Activated T-cell treated with anti-CD3 and anti-CD28 coated beads, Interleukin-2, amount 50 U/mL, for 72 hours (primary cell): ENCODE measurements around the gene IGHMBP2. TPM values are rescaled to one million over a fixed set of nuclear protein-coding genes. Genes with fewer than 3 reads are reported as not detected.

ENCODE experiments used
- ATAC-seq, 2 donors: fragments of 150-1000 bp; cut with Tn5 transposase; replicated peaks in 1 of 2; 2 replicates each; pipeline ENCODE4 v1.10.0; 2021; ENCODE audit warnings: moderate library complexity in 2 of 2, mild to moderate bottlenecking in 1 of 2
- DNase-seq, 2 donors: peaks; one replicate each; pipeline ENCODE4 v3.0.0; 2021 to 2022; ENCODE audit warnings: mixed read lengths in 1 of 2
- H3K27ac Mint-ChIP-seq: one replicate; pipeline ENCODE4 v1.8.0; 2022; ENCODE audit warnings: mild to moderate bottlenecking, moderate library complexity, mixed read lengths
- H3K27me3 Mint-ChIP-seq: one replicate; pipeline ENCODE4 v1.8.0; 2022; ENCODE audit warnings: low read depth, mixed read lengths
- H3K36me3 Mint-ChIP-seq, 2 donors: one replicate each; pipeline ENCODE4 v1.8.0; 2022; ENCODE audit warnings: mixed read lengths in 2 of 2, mild to moderate bottlenecking in 1 of 2; ENCODE audit not compliant: insufficient read depth in 2 of 2
- H3K4me1 Mint-ChIP-seq: one replicate; pipeline ENCODE4 v1.8.0; 2022; ENCODE audit warnings: low read depth, mixed read lengths
- H3K4me3 Mint-ChIP-seq, 2 donors: one replicate each; pipeline ENCODE4 v1.8.0; 2022; ENCODE audit warnings: mild to moderate bottlenecking in 2 of 2, mixed read lengths in 2 of 2, moderate library complexity in 2 of 2
- H3K9me3 Mint-ChIP-seq, 2 donors: one replicate each; pipeline ENCODE4 v1.8.0; 2022; ENCODE audit warnings: mixed read lengths in 2 of 2
- total RNA-seq, 2 donors: library from RNA; stranded (reverse); gene quantifications; one replicate each; pipeline ENCODE4 v1.2.3, GENCODE V29; 2022

Gene IGHMBP2
- total RNA-seq, 2 donors from 2014 or later = 29.2 to 40.6 TPM

GRCh38 chr11:68982134-68982533, 78.4 kb downstream of the IGHMBP2 start:
- ATAC-seq = no peak
- Mint-ChIP-seq H3K27ac (no peak overlapping the region), H3K36me3 (peaks cover 0 to 5% of the 10 kb centered on the region in 2 donors), H3K9me3 (peaks cover 3 to 6% of the 10 kb centered on the region in 2 donors), H3K27me3 (peaks cover 16% of the 10 kb centered on the region), H3K4me3 (no peak overlapping the region), H3K4me1 (no peaks in the 10 kb centered on the region)
- no peak for DNase-seq

GRCh38 chr11:68983801-68984200, 80.1 kb downstream of the IGHMBP2 start:
- ATAC-seq = no peak
- no peak overlapping the region for H3K27ac Mint-ChIP-seq
- H3K4me3 Mint-ChIP-seq = no peak overlapping the region

GRCh38 chr11:68987211-68987610, 83.5 kb downstream of the IGHMBP2 start:
- no peak for ATAC-seq
- no peak for DNase-seq
- Mint-ChIP-seq H3K27ac (no peak overlapping the region), H3K9me3 (peaks cover 3 to 6% of the 10 kb centered on the region in 2 donors), H3K4me1 (no peaks in the 10 kb centered on the region), H3K36me3 (peaks cover 0 to 5% of the 10 kb centered on the region in 2 donors), H3K27me3 (peaks cover 23% of the 10 kb centered on the region), H3K4me3 (no peak overlapping the region)

More at GRCh38 chr11:68983801-68984200, 80.1 kb downstream of the IGHMBP2 start:
- Mint-ChIP-seq H3K27me3 (peaks cover 18% of the 10 kb centered on the region), H3K4me1 (no peaks in the 10 kb centered on the region), H3K36me3 (peaks cover 0 to 5% of the 10 kb centered on the region in 2 donors), H3K9me3 (peaks cover 3 to 6% of the 10 kb centered on the region in 2 donors)
- no peak for DNase-seq

- ATAC-seq = no peak
- peaks cover 3% of the 10 kb centered on the region in 2 donors for H3K9me3 Mint-ChIP-seq
- H3K27me3 Mint-ChIP-seq = peaks cover 18% of the 10 kb centered on the region
- H3K27ac Mint-ChIP-seq = no peak overlapping the region
- H3K36me3 Mint-ChIP-seq = peaks cover 0 to 5% of the 10 kb centered on the region in 2 donors
- DNase-seq = no peak
- peaks cover 5% of the 10 kb centered on the region for H3K4me1 Mint-ChIP-seq
- no peak overlapping the region for H3K4me3 Mint-ChIP-seq
Measured at GRCh38 chr11:68988491-68988890, 84.8 kb downstream of the IGHMBP2 start.

Other genes starting within 250 kb of the IGHMBP2 start
- under 1 TPM; 0.42 to 0.53 TPM for gene GAL, start 219.3 kb upstream of the IGHMBP2 start, total RNA-seq
- 10 to 100 TPM in 1 of 2 donors, 1 to 10 TPM in 1; 8.0 to 10.6 TPM for gene TESMIN, start 152.4 kb upstream of the IGHMBP2 start, total RNA-seq
- gene CPT1A, start 62.0 kb upstream of the IGHMBP2 start, total RNA-seq = 10 to 100 TPM; 26.2 to 35.8 TPM
- gene MRPL21, start 59 bp upstream of the IGHMBP2 start, total RNA-seq = 10 to 100 TPM; 56.4 to 74.0 TPM
- gene MRGPRD, start 77.1 kb downstream of the IGHMBP2 start, total RNA-seq = not detected
- not detected for gene MRGPRF, start 109.4 kb downstream of the IGHMBP2 start, total RNA-seq
- gene TPCN2, start 145.0 kb downstream of the IGHMBP2 start, total RNA-seq = 10 to 100 TPM; 11.7 to 17.8 TPM